H1 (cell line): ENCODE data around the gene CITED4.

Experiments used
- ATF2 ChIP-seq: IDR thresholded peaks from 2 replicates; pipeline ENCODE4 v1.6.1; 2012; ENCODE audit warnings: low read length, inconsistent platforms
- CBX8 ChIP-seq: fragments of 300-800, 300-1000 bp; sonication (generic); IDR thresholded peaks from 2 replicates; pipeline ENCODE4 v1.7.1; 2016; ENCODE audit warnings: low read depth, low read length, borderline replicate concordance
- CEBPB ChIP-seq: IDR thresholded peaks from 2 replicates; pipeline ENCODE4 v1.6.1; 2012; ENCODE audit warnings: low read depth, low read length
- CTCF ChIP-seq, 3 experiments: IDR thresholded peaks; 1 replicate in 2 of 3; 2 replicates in 1 of 3; pipeline versions ENCODE4 v1.5.1 to v1.6.1; 2011; ENCODE audit warnings: low read length in 3 of 3, mild to moderate bottlenecking in 3 of 3, inconsistent platforms in 2 of 3, low read depth in 1 of 3, moderate library complexity in 1 of 3; ENCODE audit not compliant: insufficient read depth in 1 of 3; ENCODE audit errors: control extremely low read depth in 1 of 3
- EP300 ChIP-seq, 2 experiments: IDR thresholded peaks; 1 replicate in 1 of 2; 2 replicates in 1 of 2; pipeline ENCODE4 v1.6.1; 2011 to 2012; ENCODE audit warnings: low read depth in 2 of 2, low read length in 2 of 2, mild to moderate bottlenecking in 2 of 2, borderline replicate concordance in 1 of 2, inconsistent platforms in 1 of 2, moderate library complexity in 1 of 2
- EZH2 ChIP-seq: fragments of 200-600 bp; sonication (generic); IDR thresholded peaks from 2 replicates; pipeline ENCODE4 v1.7.1; 2012; ENCODE audit warnings: low read depth, mild to moderate bottlenecking, moderate library complexity, low read length, inconsistent platforms; ENCODE audit not compliant: severe bottlenecking
- GTF2F1 ChIP-seq: IDR thresholded peaks from 2 replicates; pipeline ENCODE4 v1.6.1; 2012; ENCODE audit warnings: low read depth, low read length, improper control_type of control experiment, borderline replicate concordance
- MAX ChIP-seq: IDR thresholded peaks from 2 replicates; pipeline ENCODE4 v1.6.1; 2012; ENCODE audit warnings: inconsistent platforms
- NRF1 ChIP-seq: IDR thresholded peaks from 2 replicates; pipeline ENCODE4 v1.6.1; 2011; ENCODE audit warnings: mild to moderate bottlenecking, low read depth, low read length, improper control_type of control experiment
- RXRA ChIP-seq: IDR thresholded peaks from 2 replicates; pipeline ENCODE4 v1.6.1; 2011; ENCODE audit warnings: low read depth, mild to moderate bottlenecking, low read length, moderate library complexity; ENCODE audit not compliant: insufficient read depth
- SP2 ChIP-seq: IDR thresholded peaks from 2 replicates; pipeline ENCODE4 v1.6.1; 2012; ENCODE audit warnings: mild to moderate bottlenecking, low read length, inconsistent platforms
- SRF ChIP-seq: IDR thresholded peaks from 2 replicates; pipeline ENCODE4 v1.6.1; 2011; ENCODE audit warnings: mild to moderate bottlenecking, low read depth, low read length, moderate library complexity
- YY1 ChIP-seq: IDR thresholded peaks from 2 replicates; pipeline ENCODE4 v1.6.1; 2011; ENCODE audit warnings: low read depth, mild to moderate bottlenecking, low read length
- ZNF274 ChIP-seq: IDR thresholded peaks from 2 replicates; pipeline ENCODE4 v1.7.0; 2012; ENCODE audit warnings: low read length, borderline replicate concordance; ENCODE audit errors: extremely low read depth

- TF ChIP-seq EZH2 (no peak), EP300 (IDR thresholded peaks at IDR 0.05; ENCODE audit: borderline replicate concordance in 1 of 2, low read depth in 2 of 2, low read length in 2 of 2) (no peak), MAX (no peak), CTCF (IDR thresholded peaks at IDR 0.05; ENCODE audit: control extremely low read depth in 1 of 3, insufficient read depth in 1 of 3, low read depth in 1 of 3, low read length in 3 of 3) (no peak), NRF1 (no peak), ATF2 (no peak), CBX8 (no peak), SRF (no peak), YY1 (no peak), SP2 (no peak), ZNF274 (no peak), CEBPB (no peak), RXRA (no peak), GTF2F1 (no peak)
These were observed 36.3 kb upstream of the CITED4 start for GRCh38 chr1:40898431-40898901.
